Breast epithelium (tissue), 4 donors: ENCODE measurements around the gene NFIL3. TPM values are rescaled to one million over a fixed set of nuclear protein-coding genes. Genes with fewer than 3 reads are reported as not detected.
"Not testable (repeated sequence)": the region's sequence is repeated elsewhere in the genome, so short reads cannot be mapped to it uniquely, and the experiment has no call there.

Experiments used
- DNase-seq, 2 donors: peaks; one replicate each; pipeline ENCODE4 v3.0.0-alpha.2; 2019; ENCODE audit warnings: low spot score in 2 of 2
- H3K27ac ChIP-seq, 2 donors: fragments of 200-600 bp; sonication (generic) in 1 of 2; one replicate each; pipeline ENCODE4 v1.5.1; 2016 to 2019; ENCODE audit warnings: mild to moderate bottlenecking in 1 of 2
- H3K27me3 ChIP-seq, 2 donors: fragments of 200-600 bp; sonication (generic) in 1 of 2; one replicate each; pipeline versions ENCODE4 v1.5.1 to v1.6.0; 2017 to 2019; ENCODE audit warnings: control low read depth in 1 of 2, mild to moderate bottlenecking in 1 of 2
- H3K36me3 ChIP-seq: fragments of 200-600 bp; one replicate; pipeline ENCODE4 v1.5.1; 2019
- H3K4me1 ChIP-seq, 2 donors: fragments of 200-600 bp; sonication (generic); one replicate each; pipeline ENCODE4 v1.5.1; 2016 to 2019; ENCODE audit warnings: control low read depth in 1 of 2
- H3K4me3 ChIP-seq, 3 donors: fragments of 200-600 bp; sonication (generic); 1 replicate in 2 of 3; 2 replicates in 1 of 3; pipeline ENCODE4 v1.5.1; 2016 to 2019; ENCODE audit warnings: mild to moderate bottlenecking in 3 of 3, moderate library complexity in 2 of 3
- H3K9me3 ChIP-seq, 2 donors: fragments of 200-600 bp; sonication (generic) in 1 of 2; one replicate each; pipeline ENCODE4 v1.5.1; 2016 to 2019; ENCODE audit warnings: control low read depth in 1 of 2
- POLR2A ChIP-seq: fragments of 450-650 bp; IDR thresholded peaks from one replicate; pipeline ENCODE4 v1.6.1; 2016; ENCODE audit warnings: antibody characterized with exemption, mild to moderate bottlenecking, moderate library complexity
- POLR2AphosphoS5 ChIP-seq, 3 donors: sonication (generic); formaldehyde crosslinking; IDR thresholded peaks; one replicate each; pipeline ENCODE4 v1.6.1; 2017; ENCODE audit warnings: antibody characterized with exemption in 3 of 3
- intact Hi-C: fragments of 100-400 bp; cut with DNase I; formaldehyde crosslinking; loops from one replicate; pipeline ENCODE4 v1.15.1; 2023; ENCODE audit warnings: low total_unique reads
- total RNA-seq, 3 donors: library from RNA; depleted of rRNA; stranded (reverse); fragments of >200 nt; gene quantifications; one replicate each; pipeline ENCODE4 v1.1.0, GENCODE V29; 2016
- TF ChIP-seq, protein P1 (sequence below), 3 donors: fragments of 450-650 bp; IDR thresholded peaks; one replicate each; pipeline ENCODE4 v1.5.1; 2016 to 2017; ENCODE audit warnings: antibody characterized with exemption in 3 of 3, mild to moderate bottlenecking in 3 of 3, moderate library complexity in 3 of 3

The NFIL3 gene
- total RNA-seq, 3 donors from 2014 or later, result 65.1 to 87.2 (median 74.9) TPM

DNA sequence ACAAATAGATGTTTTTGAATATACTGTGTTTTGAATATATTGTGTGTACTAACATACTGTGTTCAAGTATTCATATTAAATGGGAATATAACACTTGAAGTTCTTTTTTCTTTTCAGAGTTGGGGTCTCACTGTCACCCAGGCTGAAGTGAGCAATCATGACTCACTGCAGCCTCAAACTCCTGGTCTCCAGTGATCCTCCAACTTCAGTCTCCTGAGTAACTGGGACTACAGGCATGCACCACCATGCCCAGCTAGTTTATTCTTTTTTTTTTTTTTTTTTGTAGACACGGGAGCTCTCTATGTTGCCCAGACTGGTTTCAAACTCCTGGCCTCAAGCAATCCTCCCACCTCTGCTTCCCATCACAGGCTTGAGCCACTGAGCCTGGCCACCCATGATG, 38.7 kb downstream of the NFIL3 start:
- intact Hi-C loops, result no loop called here
- no peak for TF ChIP-seq POLR2A
- TF ChIP-seq POLR2AphosphoS5 (IDR thresholded peaks at IDR 0.05), result no peak
- TF ChIP-seq, protein P1, sequence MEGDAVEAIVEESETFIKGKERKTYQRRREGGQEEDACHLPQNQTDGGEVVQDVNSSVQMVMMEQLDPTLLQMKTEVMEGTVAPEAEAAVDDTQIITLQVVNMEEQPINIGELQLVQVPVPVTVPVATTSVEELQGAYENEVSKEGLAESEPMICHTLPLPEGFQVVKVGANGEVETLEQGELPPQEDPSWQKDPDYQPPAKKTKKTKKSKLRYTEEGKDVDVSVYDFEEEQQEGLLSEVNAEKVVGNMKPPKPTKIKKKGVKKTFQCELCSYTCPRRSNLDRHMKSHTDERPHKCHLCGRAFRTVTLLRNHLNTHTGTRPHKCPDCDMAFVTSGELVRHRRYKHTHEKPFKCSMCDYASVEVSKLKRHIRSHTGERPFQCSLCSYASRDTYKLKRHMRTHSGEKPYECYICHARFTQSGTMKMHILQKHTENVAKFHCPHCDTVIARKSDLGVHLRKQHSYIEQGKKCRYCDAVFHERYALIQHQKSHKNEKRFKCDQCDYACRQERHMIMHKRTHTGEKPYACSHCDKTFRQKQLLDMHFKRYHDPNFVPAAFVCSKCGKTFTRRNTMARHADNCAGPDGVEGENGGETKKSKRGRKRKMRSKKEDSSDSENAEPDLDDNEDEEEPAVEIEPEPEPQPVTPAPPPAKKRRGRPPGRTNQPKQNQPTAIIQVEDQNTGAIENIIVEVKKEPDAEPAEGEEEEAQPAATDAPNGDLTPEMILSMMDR (IDR thresholded peaks at IDR 0.05), result no peak
- no peaks in the 10 kb centered on the region for H3K9me3 ChIP-seq
- no peaks in the 10 kb centered on the region for H3K4me1 ChIP-seq
- no peak overlapping the region for H3K4me3 ChIP-seq
- no peaks in the 10 kb centered on the region for H3K36me3 ChIP-seq
- no peaks in the 10 kb centered on the region for H3K27me3 ChIP-seq
- H3K27ac ChIP-seq, result no peak overlapping the region
- DNase-seq, result no peak

DNA sequence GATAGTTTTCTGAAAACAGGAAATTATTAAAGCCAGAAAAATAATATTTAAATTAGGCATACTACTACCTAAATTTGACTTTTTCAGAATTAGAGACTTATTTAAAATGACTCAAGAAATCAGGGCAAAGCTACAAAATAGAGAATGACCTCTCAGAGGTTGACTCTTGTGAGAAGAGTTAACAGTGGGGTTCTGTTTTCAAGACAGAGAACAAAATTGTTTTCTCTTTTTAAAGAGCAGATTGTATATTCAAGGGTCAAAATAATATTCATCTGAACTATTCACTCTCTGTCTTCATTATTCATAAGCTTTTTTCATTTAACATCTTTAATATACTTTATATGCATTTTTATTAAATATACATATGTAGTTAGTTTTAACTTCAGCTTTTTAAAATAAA, 40.1 kb downstream of the NFIL3 start:
- intact Hi-C loops, result no loop called here
- H3K4me3 ChIP-seq, result no peak overlapping the region
- H3K4me1 ChIP-seq, result no peaks in the 10 kb centered on the region
- DNase-seq, result no peak
- H3K27me3 ChIP-seq, result no peaks in the 10 kb centered on the region
- H3K9me3 ChIP-seq, result no peaks in the 10 kb centered on the region
- H3K27ac ChIP-seq, result no peak overlapping the region
- no peaks in the 10 kb centered on the region for H3K36me3 ChIP-seq
- no peak for TF ChIP-seq POLR2AphosphoS5 (IDR thresholded peaks at IDR 0.05)

DNA sequence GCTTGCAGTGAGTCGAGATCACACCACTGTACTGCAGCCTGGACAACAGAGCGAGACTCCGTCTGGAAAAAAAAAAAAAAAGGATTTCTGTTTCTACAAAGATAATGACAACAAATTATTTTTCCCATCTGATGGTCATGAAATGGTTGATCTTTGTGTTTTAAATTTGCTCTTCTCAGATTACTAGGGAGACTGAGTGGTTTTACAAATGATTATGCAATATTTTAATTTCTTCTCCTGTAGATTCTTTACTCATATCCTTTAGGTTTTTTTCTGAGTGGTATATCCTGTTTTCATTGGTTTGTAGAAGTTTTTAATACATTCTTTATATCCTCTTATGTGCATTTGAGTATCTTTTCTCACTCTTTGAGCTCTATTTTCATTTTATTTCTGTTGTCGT, 41.3 kb downstream of the NFIL3 start:
- intact Hi-C loops, result no loop called here
- no peak overlapping the region for H3K4me3 ChIP-seq
- TF ChIP-seq POLR2A (no peak), POLR2AphosphoS5 (IDR thresholded peaks at IDR 0.05) (no peak)
- TF ChIP-seq, protein P1 (IDR thresholded peaks at IDR 0.05), result no peak
- H3K27me3 ChIP-seq, result no peaks in the 10 kb centered on the region
- H3K9me3 ChIP-seq, result no peaks in the 10 kb centered on the region
- no peak overlapping the region for H3K27ac ChIP-seq
- no peaks in the 10 kb centered on the region for H3K4me1 ChIP-seq
- no peak for DNase-seq
- H3K36me3 ChIP-seq, result no peaks in the 10 kb centered on the region

DNA sequence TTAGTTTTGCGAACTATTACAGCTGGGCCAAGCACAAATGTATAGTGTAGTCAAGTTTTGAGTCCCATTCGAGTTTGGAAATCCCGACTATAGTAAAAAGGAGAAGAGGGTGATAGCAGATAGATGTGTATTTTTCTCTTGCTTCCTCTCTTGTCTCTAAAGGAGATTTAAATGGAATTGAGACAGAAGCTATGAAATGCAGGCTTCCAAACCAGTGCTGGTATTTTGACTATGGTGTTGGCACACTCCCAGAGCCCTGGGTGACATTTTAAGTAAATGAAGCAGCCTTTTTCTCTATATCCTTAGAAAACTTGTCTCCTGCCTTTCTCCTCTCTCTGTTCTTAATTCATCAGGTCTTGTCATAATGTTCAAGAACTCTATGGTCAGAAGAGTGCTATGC, 44.2 kb downstream of the NFIL3 start:
- Histone ChIP-seq H3K27me3 (no peaks in the 10 kb centered on the region), H3K27ac (no peak overlapping the region), H3K4me1 (no peaks in the 10 kb centered on the region), H3K4me3 (no peak overlapping the region), H3K36me3 (no peaks in the 10 kb centered on the region), H3K9me3 (no peaks in the 10 kb centered on the region)
- DNase-seq, result no peak
- intact Hi-C loops, result no loop called here
- TF ChIP-seq POLR2AphosphoS5 (IDR thresholded peaks at IDR 0.05) (no peak), POLR2A (no peak)
- TF ChIP-seq, protein P1 (IDR thresholded peaks at IDR 0.05), result no peak

DNA sequence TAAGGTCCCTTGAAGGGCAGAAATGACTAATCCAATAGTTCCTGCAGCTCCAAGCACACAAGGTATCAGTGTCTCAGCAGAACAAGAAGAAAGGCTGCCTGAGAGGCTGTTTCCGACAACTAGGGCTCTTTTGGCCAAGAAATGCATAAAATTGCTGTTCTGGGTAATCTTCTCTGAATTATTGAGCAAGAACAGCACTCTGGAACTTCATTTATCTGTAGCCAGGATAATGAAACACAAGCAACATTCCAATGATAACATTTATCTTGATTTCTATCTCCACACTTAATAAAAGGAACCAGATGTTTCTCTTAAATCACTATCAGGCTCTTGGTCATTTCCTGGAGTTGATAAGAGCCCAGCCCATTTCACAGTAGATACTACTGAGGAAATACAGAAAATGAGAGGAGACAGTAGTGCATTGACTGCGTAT, 44.9 kb downstream of the NFIL3 start:
- no peak for DNase-seq
- intact Hi-C loops, result no loop called here
- peak in 2 of 3 donors; percentile 32 to 70 for TF ChIP-seq POLR2AphosphoS5 (IDR thresholded peaks at IDR 0.05)
- no peak for TF ChIP-seq POLR2A
- TF ChIP-seq, protein P1 (IDR thresholded peaks at IDR 0.05), result no peak

DNA sequence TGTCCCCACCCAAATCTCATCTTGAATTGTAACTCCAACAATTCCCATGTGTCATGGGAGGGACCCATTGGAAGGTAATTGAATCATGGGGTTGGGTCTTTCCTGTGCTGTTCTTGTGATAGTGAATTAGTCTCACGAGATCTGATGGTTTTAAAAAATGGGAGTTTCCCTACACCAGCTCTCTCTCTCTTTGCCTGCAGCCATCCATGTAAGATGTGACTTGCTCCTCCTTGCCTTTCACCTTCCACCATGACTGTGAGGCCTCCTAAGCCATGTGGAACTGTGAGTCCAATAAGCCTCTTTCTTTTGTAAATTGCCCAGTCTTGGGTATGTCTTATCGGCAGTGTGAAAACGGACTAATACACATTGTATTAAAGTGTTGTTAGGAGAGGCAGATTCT, 45.6 kb downstream of the NFIL3 start:
- H3K9me3 ChIP-seq, intact Hi-C loops, DNase-seq: not testable (repeated sequence)

More for the DNA sequence above, 44.9 kb downstream of the NFIL3 start:
- Histone ChIP-seq H3K27me3 (no peaks in the 10 kb centered on the region), H3K4me1 (no peaks in the 10 kb centered on the region), H3K4me3 (no peak overlapping the region), H3K27ac (no peak overlapping the region), H3K36me3 (no peaks in the 10 kb centered on the region), H3K9me3 (no peaks in the 10 kb centered on the region)

More for the DNA sequence above, 45.6 kb downstream of the NFIL3 start:
- not testable (repeated sequence) for H3K27ac ChIP-seq, H3K27me3 ChIP-seq, H3K4me1 ChIP-seq, H3K4me3 ChIP-seq, H3K36me3 ChIP-seq
